IMR-90 (cell line): ENCODE measurements around the gene UST. TPM values are rescaled to one million over a fixed set of nuclear protein-coding genes. Genes with fewer than 3 reads are reported as not detected.

Source experiments
- ATAC-seq: fragments of 200-7000 bp; cut with Tn5 transposase; 2 replicates; pipeline ENCODE4 v1.9.1; 2020; ENCODE audit warnings: low read depth, mild to moderate bottlenecking, moderate library complexity
- BruUV-seq: library from RNA; stranded (reverse); fragments of 400-500 nt; replicated peaks from 2 replicates; lab custom pipeline; 2021; lab: Mats Ljungman, UMichigan
- CTCF ChIA-PET: fragments of 300-600 bp; formaldehyde crosslinking; extraction: SDS; loops from one replicate; lab custom pipeline; 2021; ENCODE audit warnings: antibody characterized with exemption; lab: Yijun Ruan, JAX
- POLR2A ChIA-PET: fragments of 300-600 bp; sonication (Branson Sonifier 250); formaldehyde crosslinking; loops from one replicate; lab custom pipeline; 2022; ENCODE audit warnings: antibody characterized with exemption; ENCODE audit not compliant: unreplicated experiment; lab: Charles Lee
- DNase-seq: peaks from one replicate; pipeline ENCODE4 v3.0.0; 2013
- H2AFZ ChIP-seq: replicated peaks from 2 replicates; pipeline ENCODE3; 2013; ENCODE audit warnings: low read length, mild to moderate bottlenecking; ENCODE audit not compliant: poor library complexity
- H2AK5ac ChIP-seq: 2 replicates; pipeline ENCODE4 v1.6.1; 2013; ENCODE audit warnings: low read depth, low read length, inconsistent platforms
- H2AK9ac ChIP-seq: replicated peaks from 2 replicates; pipeline ENCODE3; 2013; ENCODE audit warnings: mild to moderate bottlenecking, low read depth, low read length, moderate library complexity; ENCODE audit not compliant: poor library complexity
- H2BK120ac ChIP-seq: 2 replicates; pipeline ENCODE4 v1.6.1; 2013; ENCODE audit warnings: low read depth, low read length, inconsistent platforms
- H2BK15ac ChIP-seq: 3 replicates; pipeline ENCODE4 v1.6.1; 2013; ENCODE audit warnings: low read depth, low read length, inconsistent platforms
- H2BK20ac ChIP-seq: 2 replicates; pipeline ENCODE4 v1.6.1; 2013; ENCODE audit warnings: low read depth, mild to moderate bottlenecking, inconsistent platforms, low read length, moderate library complexity
- H2BK5ac ChIP-seq: 2 replicates; pipeline ENCODE4 v1.6.1; 2013; ENCODE audit warnings: mild to moderate bottlenecking, low read depth, low read length, inconsistent platforms; ENCODE audit not compliant: poor library complexity, severe bottlenecking
- H3K14ac ChIP-seq: replicated peaks from 2 replicates; pipeline ENCODE4 v1.6.1; 2013; ENCODE audit warnings: low read depth, low read length, inconsistent platforms
- H3K18ac ChIP-seq: 2 replicates; pipeline ENCODE4 v1.6.1; 2013; ENCODE audit warnings: low read depth, low read length, control low read depth
- H3K23ac ChIP-seq: 2 replicates; pipeline ENCODE4 v1.6.1; 2013; ENCODE audit warnings: low read depth, low read length, inconsistent platforms
- H3K27ac ChIP-seq: 2 replicates; pipeline ENCODE4 v1.5.1; 2013; ENCODE audit warnings: mild to moderate bottlenecking, control low read depth, low read length; ENCODE audit not compliant: insufficient read depth
- H3K27me3 ChIP-seq: 2 replicates; pipeline ENCODE4 v1.6.1; 2013; ENCODE audit warnings: low read length; ENCODE audit not compliant: control insufficient read depth, insufficient read depth
- H3K36me3 ChIP-seq: 2 replicates; pipeline ENCODE4 v1.6.1; 2013; ENCODE audit warnings: low read length, mixed read lengths; ENCODE audit not compliant: control insufficient read depth, insufficient read depth
- H3K4ac ChIP-seq: 2 replicates; pipeline ENCODE4 v1.6.1; 2013; ENCODE audit warnings: low read depth, low read length, inconsistent platforms
- H3K4me1 ChIP-seq: 2 replicates; pipeline ENCODE4 v1.6.1; 2013; ENCODE audit warnings: low read length, mixed read lengths; ENCODE audit not compliant: control insufficient read depth, insufficient read depth
- H3K4me2 ChIP-seq: 2 replicates; pipeline ENCODE4 v1.6.1; 2013; ENCODE audit warnings: low read depth, mild to moderate bottlenecking, control low read depth, low read length, moderate library complexity
- H3K4me3 ChIP-seq: 2 replicates; pipeline ENCODE4 v1.5.1; 2013; ENCODE audit warnings: low read depth, mild to moderate bottlenecking, control low read depth, low read length, moderate library complexity; ENCODE audit not compliant: insufficient read depth
- H3K56ac ChIP-seq: 2 replicates; pipeline ENCODE4 v1.6.1; 2013; ENCODE audit warnings: low read length, inconsistent platforms; ENCODE audit not compliant: insufficient read depth; ENCODE audit errors: extremely low read depth
- H3K79me1 ChIP-seq, 2 experiments: 2 replicates each; pipeline ENCODE4 v1.6.1; 2013; ENCODE audit warnings: low read length in 2 of 2, inconsistent platforms in 1 of 2, low read depth in 1 of 2
- H3K9ac ChIP-seq: 2 replicates; pipeline ENCODE4 v1.6.1; 2013; ENCODE audit warnings: low read depth, low read length, control low read depth
- H3K9me1 ChIP-seq: 2 replicates; pipeline ENCODE4 v1.6.1; 2013; ENCODE audit warnings: low read length, inconsistent platforms; ENCODE audit not compliant: insufficient read depth
- H3K9me3 ChIP-seq: 2 replicates; pipeline ENCODE4 v1.6.1; 2013; ENCODE audit warnings: low read length; ENCODE audit not compliant: control insufficient read depth, insufficient read depth
- H4K20me1 ChIP-seq: 2 replicates; pipeline ENCODE4 v1.6.1; 2013; ENCODE audit warnings: low read length, inconsistent platforms; ENCODE audit not compliant: insufficient read depth
- H4K5ac ChIP-seq: 2 replicates; pipeline ENCODE4 v1.6.1; 2013; ENCODE audit warnings: mild to moderate bottlenecking, low read depth, low read length, control low read depth
- H4K8ac ChIP-seq, 2 experiments: 2 replicates each; pipeline ENCODE4 v1.6.1; 2013; ENCODE audit warnings: low read depth in 2 of 2, low read length in 2 of 2, control low read depth in 1 of 2, inconsistent platforms in 1 of 2
- H4K91ac ChIP-seq: 2 replicates; pipeline ENCODE4 v1.6.1; 2013; ENCODE audit warnings: low read depth, low read length, inconsistent platforms; ENCODE audit not compliant: insufficient read depth
- BHLHE40 ChIP-seq: fragments of 150-350 bp; IDR thresholded peaks from 2 replicates; pipeline ENCODE4 v1.6.1; 2016; ENCODE audit warnings: mild to moderate bottlenecking, low read depth, low read length
- CEBPB ChIP-seq: IDR thresholded peaks from 2 replicates; pipeline ENCODE4 v1.6.1; 2012; ENCODE audit warnings: low read depth, low read length, improper control_type of control experiment
- CHD1 ChIP-seq: IDR thresholded peaks from 2 replicates; pipeline ENCODE4 v1.6.1; 2012; ENCODE audit warnings: low read depth, low read length, improper control_type of control experiment
- ELK1 ChIP-seq: fragments of 150-350 bp; IDR thresholded peaks from 2 replicates; pipeline ENCODE4 v1.6.1; 2016; ENCODE audit warnings: low read depth, mild to moderate bottlenecking, low read length, moderate library complexity, borderline replicate concordance
- FOS ChIP-seq: fragments of 150-350 bp; IDR thresholded peaks from 2 replicates; pipeline ENCODE4 v1.6.1; 2016; ENCODE audit warnings: low read depth, low read length
- MAFK ChIP-seq: IDR thresholded peaks from 2 replicates; pipeline ENCODE4 v1.6.1; 2012; ENCODE audit warnings: low read depth, low read length, improper control_type of control experiment
- MAZ ChIP-seq: IDR thresholded peaks from 2 replicates; pipeline ENCODE4 v1.6.1; 2012; ENCODE audit warnings: low read depth, mild to moderate bottlenecking, low read length, improper control_type of control experiment, moderate library complexity, borderline replicate concordance
- NFE2L2 ChIP-seq: fragments of 150-350 bp; IDR thresholded peaks from 2 replicates; pipeline ENCODE4 v1.6.1; 2016; ENCODE audit warnings: low read depth, mild to moderate bottlenecking, low read length
- POLR2A ChIP-seq: IDR thresholded peaks from 2 replicates; pipeline ENCODE4 v1.6.1; 2012; ENCODE audit warnings: mild to moderate bottlenecking, low read depth, low read length
- RAD21 ChIP-seq: IDR thresholded peaks from 2 replicates; pipeline ENCODE4 v1.6.1; 2012; ENCODE audit warnings: low read length, improper control_type of control experiment
- RCOR1 ChIP-seq: IDR thresholded peaks from 2 replicates; pipeline ENCODE4 v1.6.1; 2012; ENCODE audit warnings: mild to moderate bottlenecking, low read length, improper control_type of control experiment; ENCODE audit not compliant: insufficient replicate concordance
- RFX5 ChIP-seq: IDR thresholded peaks from 2 replicates; pipeline ENCODE4 v1.8.0; 2012; ENCODE audit warnings: low read depth, mild to moderate bottlenecking, low read length, moderate library complexity
- SMC3 ChIP-seq: fragments of 150-350 bp; IDR thresholded peaks from 2 replicates; pipeline ENCODE4 v1.6.1; 2016; ENCODE audit warnings: low read depth, mild to moderate bottlenecking, antibody characterized with exemption, low read length, moderate library complexity
- whole genome bisulfite sequencing, 2 experiments: methylation state at CpG; one replicate each; pipeline versions ENCODE4 v1.1.5 to v1.1.7; 2013; ENCODE audit warnings: missing lambda C conversion rate in 2 of 2; ENCODE audit not compliant: insufficient read length in 1 of 2; ENCODE audit errors: extremely low coverage in 2 of 2; 5-methylcytosine and 5-hydroxymethylcytosine counted together
- dilution Hi-C: fragments of 300-500 bp; cut with HindIII; formaldehyde crosslinking; loops from one replicate; pipeline ENCODE4 v1.14.3; 2018; ENCODE audit warnings: low sequenced_read_pairs; ENCODE audit not compliant: unreplicated experiment
- in situ Hi-C: fragments of 300-500 bp; cut with MboI; formaldehyde crosslinking; loops from 3 replicates; pipeline ENCODE4 v1.14.3; 2019; ENCODE audit warnings: low sequenced_read_pairs, inconsistent platforms, mixed read lengths
- intact Hi-C: fragments of 100-400 bp; cut with micrococcal nuclease; formaldehyde crosslinking; loops from 2 replicates; pipeline ENCODE4 v1.10.0; 2022
- polyA plus RNA-seq, 3 experiments: library from polyadenylated mRNA; depleted of rRNA; stranded (reverse); fragments of >200 nt; gene quantifications; 2 replicates each; pipeline ENCODE4 v1.2.3, GENCODE V29; 2012; ENCODE audit warnings: low replicate concordance in 1 of 3
- total RNA-seq: library from RNA; depleted of rRNA; stranded (reverse); fragments of >200 nt; gene quantifications from 2 replicates; pipeline ENCODE4 v1.2.3, GENCODE V29; 2012
- TF ChIP-seq, protein P1 (sequence below): fragments of 150-350 bp; IDR thresholded peaks from 2 replicates; pipeline ENCODE4 v1.6.1; 2017; ENCODE audit warnings: mild to moderate bottlenecking, antibody characterized with exemption, low read length, low read depth
- TF ChIP-seq, protein P2 (sequence below): conservative IDR thresholded peaks from 2 replicates; pipeline ENCODE4 v1.5.1; 2012; ENCODE audit warnings: mild to moderate bottlenecking, low read depth, low read length, improper control_type of control experiment

Gene UST
- total and polyA plus RNA-seq, 2 of the 4 experiments (the other 2 are of a cell fraction), result 7.7 to 13.8 TPM

DNA sequence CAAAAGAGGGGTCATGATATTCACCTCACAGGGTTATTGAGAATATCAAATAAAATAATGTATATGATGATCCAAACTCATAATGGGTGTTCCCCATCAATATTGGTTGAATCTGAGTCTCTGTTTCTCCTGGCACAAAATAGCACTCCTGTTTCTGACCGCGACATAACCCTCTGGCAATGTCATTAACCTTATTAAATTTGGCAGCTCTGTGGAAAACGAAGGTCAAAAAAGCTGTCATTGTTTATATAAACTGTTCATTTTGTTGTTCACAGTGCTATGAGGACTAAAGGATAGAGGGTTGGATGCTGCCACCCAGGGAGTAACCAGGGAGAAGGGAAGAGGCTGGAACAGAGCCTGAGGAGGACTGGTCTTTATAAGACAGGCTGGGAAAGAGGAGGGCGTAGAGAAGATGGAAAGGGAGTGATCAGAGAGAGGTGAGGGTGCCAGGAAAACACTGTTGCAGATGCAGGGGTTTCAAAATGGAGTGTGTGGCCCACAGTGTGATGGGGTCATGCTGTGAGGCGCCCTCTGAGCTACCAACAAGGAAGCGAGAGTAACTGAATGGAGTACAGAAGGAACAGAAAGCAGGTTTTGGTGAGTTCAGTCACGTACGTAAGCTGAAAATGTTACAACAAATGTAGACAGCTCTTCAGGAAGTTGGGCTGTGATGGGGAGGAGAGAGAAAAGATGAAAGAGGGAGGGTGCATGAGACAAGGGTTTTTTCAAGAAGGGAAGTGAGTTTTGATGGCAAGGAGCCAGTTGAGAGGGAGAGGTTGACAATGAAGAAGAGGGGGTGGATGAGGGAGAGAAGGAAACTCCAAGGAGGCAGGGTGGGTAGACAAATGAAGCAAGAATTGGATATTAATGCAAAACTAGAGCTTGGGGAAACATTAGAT lies 319.1 kb downstream of the UST start:
- no peak overlapping the region for H2BK15ac ChIP-seq
- H3K14ac ChIP-seq, result no peak overlapping the region
- no peak overlapping the region for H2AK5ac ChIP-seq
- no peak overlapping the region for H3K4me3 ChIP-seq
- no peak overlapping the region for H3K9ac ChIP-seq
- in situ Hi-C loops (no loop called here), intact Hi-C loops (no loop called here), dilution Hi-C loops (no loop called here)
- H4K5ac ChIP-seq, result no peak overlapping the region
- H4K20me1 ChIP-seq, result 0 out of 2 replicates have a peak, but pooled peaks cover 2% of the 10 kb centered on the region
- POLR2A ChIA-PET, result no interaction called here
- no peak overlapping the region for H3K4me2 ChIP-seq
- H3K56ac ChIP-seq, result no peak overlapping the region
- no peak for DNase-seq
- no peaks in the 10 kb centered on the region for H3K27me3 ChIP-seq
- H3K36me3 ChIP-seq, result no peaks in the 10 kb centered on the region
- H3K18ac ChIP-seq, result no peak overlapping the region
- no peak overlapping the region for H2BK5ac ChIP-seq
- H3K4me1 ChIP-seq, result peaks cover 2% of the 10 kb centered on the region
- ATAC-seq, result no peak
- H4K8ac ChIP-seq, result no peak overlapping the region
- no peak overlapping the region for H3K4ac ChIP-seq
- H3K23ac ChIP-seq, result no peak overlapping the region
- H2BK20ac ChIP-seq, result no peak overlapping the region
- CTCF ChIA-PET, result interaction anchor here (0.6 kb wide), 1 partner anchor 34 kb away, joined by 3 read pairs; no protein-coding TSS in a partner anchor
- H3K9me1 ChIP-seq, result no peaks in the 10 kb centered on the region
- no peak overlapping the region for H2BK120ac ChIP-seq
- no TSS peak for BruUV-seq
- H2AK9ac ChIP-seq, result no peak overlapping the region
- H4K91ac ChIP-seq, result no peak overlapping the region
- H2AFZ ChIP-seq, result no peak overlapping the region
- 82% methylated on average over 5 of the region's 8 CpGs; no CpG with 5 or more reads in 1 of the 2 experiments for WGBS, 2 experiments
- no peaks in the 10 kb centered on the region for H3K9me3 ChIP-seq
- H3K79me1 ChIP-seq, result no peaks in the 10 kb centered on the region
- no peak overlapping the region for H3K27ac ChIP-seq
- no peak for TF ChIP-seq ELK1
- TF ChIP-seq SMC3, result no peak
- TF ChIP-seq CHD1, result no peak
- TF ChIP-seq NFE2L2, result no peak
- TF ChIP-seq POLR2A, result no peak
- TF ChIP-seq MAFK, result no peak
- TF ChIP-seq RAD21, result no peak
- no peak for TF ChIP-seq MAZ
- TF ChIP-seq BHLHE40, result no peak
- TF ChIP-seq CEBPB, result no peak
- no peak for TF ChIP-seq RCOR1
- TF ChIP-seq RFX5, result no peak
- TF ChIP-seq, protein P1, sequence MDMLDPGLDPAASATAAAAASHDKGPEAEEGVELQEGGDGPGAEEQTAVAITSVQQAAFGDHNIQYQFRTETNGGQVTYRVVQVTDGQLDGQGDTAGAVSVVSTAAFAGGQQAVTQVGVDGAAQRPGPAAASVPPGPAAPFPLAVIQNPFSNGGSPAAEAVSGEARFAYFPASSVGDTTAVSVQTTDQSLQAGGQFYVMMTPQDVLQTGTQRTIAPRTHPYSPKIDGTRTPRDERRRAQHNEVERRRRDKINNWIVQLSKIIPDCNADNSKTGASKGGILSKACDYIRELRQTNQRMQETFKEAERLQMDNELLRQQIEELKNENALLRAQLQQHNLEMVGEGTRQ, result no peak
- TF ChIP-seq, protein P2, sequence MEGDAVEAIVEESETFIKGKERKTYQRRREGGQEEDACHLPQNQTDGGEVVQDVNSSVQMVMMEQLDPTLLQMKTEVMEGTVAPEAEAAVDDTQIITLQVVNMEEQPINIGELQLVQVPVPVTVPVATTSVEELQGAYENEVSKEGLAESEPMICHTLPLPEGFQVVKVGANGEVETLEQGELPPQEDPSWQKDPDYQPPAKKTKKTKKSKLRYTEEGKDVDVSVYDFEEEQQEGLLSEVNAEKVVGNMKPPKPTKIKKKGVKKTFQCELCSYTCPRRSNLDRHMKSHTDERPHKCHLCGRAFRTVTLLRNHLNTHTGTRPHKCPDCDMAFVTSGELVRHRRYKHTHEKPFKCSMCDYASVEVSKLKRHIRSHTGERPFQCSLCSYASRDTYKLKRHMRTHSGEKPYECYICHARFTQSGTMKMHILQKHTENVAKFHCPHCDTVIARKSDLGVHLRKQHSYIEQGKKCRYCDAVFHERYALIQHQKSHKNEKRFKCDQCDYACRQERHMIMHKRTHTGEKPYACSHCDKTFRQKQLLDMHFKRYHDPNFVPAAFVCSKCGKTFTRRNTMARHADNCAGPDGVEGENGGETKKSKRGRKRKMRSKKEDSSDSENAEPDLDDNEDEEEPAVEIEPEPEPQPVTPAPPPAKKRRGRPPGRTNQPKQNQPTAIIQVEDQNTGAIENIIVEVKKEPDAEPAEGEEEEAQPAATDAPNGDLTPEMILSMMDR, result no peak
- no peak for TF ChIP-seq FOS
